Caco-2 (cell line): ENCODE data around the gene RRP12. TPM values are rescaled to one million over a fixed set of nuclear protein-coding genes. Genes with fewer than 3 reads are reported as not detected.

Experiments used
- BruUV-seq: library from RNA; stranded (reverse); fragments of 400-500 nt; replicated peaks from 2 replicates; lab custom pipeline; 2021; lab: Mats Ljungman, UMichigan
- CTCF ChIA-PET: fragments of 300-600 bp; sonication (Branson Sonifier 250); formaldehyde crosslinking; loops from one replicate; lab custom pipeline; 2022; ENCODE audit warnings: antibody characterized with exemption; lab: Charles Lee
- POLR2A ChIA-PET: fragments of 300-600 bp; sonication (Branson Sonifier 250); formaldehyde crosslinking; loops from one replicate; lab custom pipeline; 2022; ENCODE audit warnings: antibody characterized with exemption; lab: Charles Lee
- DNase-seq, 2 experiments: peaks; one replicate each; pipeline versions ENCODE4 v3.0.0 to v3.0.0-alpha.2; 2020 to 2022
- H3K27me3 ChIP-seq: replicated peaks from 2 replicates; pipeline ENCODE4 v1.6.0; 2011; ENCODE audit warnings: low read length; ENCODE audit not compliant: control insufficient read depth, insufficient read depth
- H3K36me3 ChIP-seq: 2 replicates; pipeline ENCODE4 v1.5.1; 2011; ENCODE audit warnings: low read length; ENCODE audit not compliant: control insufficient read depth, insufficient read depth
- H3K4me1 ChIP-seq: fragments of 250-450 bp; sonication (Bioruptor Pico); 2 replicates; pipeline ENCODE4 v1.5.1; 2020; ENCODE audit warnings: mild to moderate bottlenecking
- H3K4me3 ChIP-seq: 2 replicates; pipeline ENCODE4 v1.5.1; 2011; ENCODE audit warnings: low read depth, mild to moderate bottlenecking, control low read depth, low read length
- H3K9me3 ChIP-seq: fragments of 250-450 bp; sonication (Bioruptor Pico); 2 replicates; pipeline ENCODE4 v1.5.1; 2020; ENCODE audit warnings: mild to moderate bottlenecking, moderate library complexity
- H3K27ac Mint-ChIP-seq: one replicate; pipeline ENCODE4 v1.8.0; 2022; ENCODE audit warnings: mixed read lengths; ENCODE audit not compliant: unreplicated experiment
- H3K27me3 Mint-ChIP-seq: one replicate; pipeline ENCODE4 v1.8.0; 2022; ENCODE audit warnings: mixed read lengths; ENCODE audit not compliant: insufficient read depth, unreplicated experiment
- H3K36me3 Mint-ChIP-seq: one replicate; pipeline ENCODE4 v1.8.0; 2022; ENCODE audit warnings: mild to moderate bottlenecking, mixed read lengths; ENCODE audit not compliant: insufficient read depth, unreplicated experiment
- H3K4me1 Mint-ChIP-seq: one replicate; pipeline ENCODE4 v1.8.0; 2022; ENCODE audit warnings: low read depth, mixed read lengths; ENCODE audit not compliant: unreplicated experiment
- H3K4me3 Mint-ChIP-seq: one replicate; pipeline ENCODE4 v1.8.0; 2022; ENCODE audit warnings: mild to moderate bottlenecking, moderate library complexity, mixed read lengths; ENCODE audit not compliant: unreplicated experiment
- H3K9me3 Mint-ChIP-seq: one replicate; pipeline ENCODE4 v1.8.0; 2022; ENCODE audit warnings: mixed read lengths; ENCODE audit not compliant: unreplicated experiment
- intact Hi-C: fragments of 100-400 bp; cut with micrococcal nuclease; formaldehyde crosslinking; loops from one replicate; pipeline ENCODE4 v1.10.0; 2022; ENCODE audit not compliant: unreplicated experiment
- total RNA-seq: library from RNA; stranded (reverse); gene quantifications from 2 replicates; pipeline ENCODE4 v1.2.3, GENCODE V29; 2022
- TF ChIP-seq, protein P1 (sequence below), 2 experiments: fragments of 200-600 bp in 1 of 2; IDR thresholded peaks; 1 replicate in 1 of 2; 2 replicates in 1 of 2; pipeline versions ENCODE4 v1.5.1 to v1.8.0; 2011 to 2022; ENCODE audit warnings: antibody characterized with exemption in 1 of 2, control low read depth in 1 of 2, inconsistent platforms in 1 of 2, low read depth in 1 of 2, low read length in 1 of 2, mild to moderate bottlenecking in 1 of 2, moderate library complexity in 1 of 2; ENCODE audit not compliant: insufficient read depth in 1 of 2, severe bottlenecking in 1 of 2, unreplicated experiment in 1 of 2

The RRP12 gene
- total RNA-seq, 1 experiment from 2014 or later: 69.3 TPM

DNA sequence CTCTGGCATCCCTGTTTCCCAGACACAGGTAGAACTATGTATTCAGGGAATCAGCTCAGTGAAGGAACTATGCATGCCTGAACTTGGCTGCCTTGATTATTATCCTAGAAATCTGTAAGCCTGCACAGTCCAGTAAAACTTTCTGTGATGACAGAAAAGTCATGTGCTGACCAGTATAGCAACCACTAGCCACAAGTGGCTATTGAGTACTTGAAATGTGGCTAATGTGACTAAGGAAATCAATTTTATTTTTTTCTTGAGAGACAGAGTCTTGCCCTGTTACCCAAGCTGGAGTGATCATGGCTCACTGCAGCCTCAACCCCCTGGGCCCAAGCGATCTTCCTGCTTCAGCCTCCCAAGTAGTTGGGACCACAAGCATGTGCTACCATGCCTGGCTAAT is 41.1 kb upstream of the RRP12 start:
- no TSS peak for BruUV-seq
- Mint-ChIP-seq H3K27ac (no peak overlapping the region), H3K36me3 (peaks cover 71% of the 10 kb centered on the region), H3K4me1 (no peaks in the 10 kb centered on the region), H3K9me3 (no peaks in the 10 kb centered on the region), H3K4me3 (no peak overlapping the region), H3K27me3 (no peaks in the 10 kb centered on the region)
- no peaks in the 10 kb centered on the region for H3K9me3 ChIP-seq
- CTCF ChIA-PET: no interaction called here
- no peaks in the 10 kb centered on the region; the same call in 1 of the 2 replicates for H3K4me1 ChIP-seq
- no peak for DNase-seq
- no peak overlapping the region for H3K4me3 ChIP-seq
- H3K27me3 ChIP-seq: no peaks in the 10 kb centered on the region
- POLR2A ChIA-PET: no interaction called here
- intact Hi-C loops: no loop called here
- H3K36me3 ChIP-seq: peaks cover under 1% of the 10 kb centered on the region
- TF ChIP-seq, protein P1, sequence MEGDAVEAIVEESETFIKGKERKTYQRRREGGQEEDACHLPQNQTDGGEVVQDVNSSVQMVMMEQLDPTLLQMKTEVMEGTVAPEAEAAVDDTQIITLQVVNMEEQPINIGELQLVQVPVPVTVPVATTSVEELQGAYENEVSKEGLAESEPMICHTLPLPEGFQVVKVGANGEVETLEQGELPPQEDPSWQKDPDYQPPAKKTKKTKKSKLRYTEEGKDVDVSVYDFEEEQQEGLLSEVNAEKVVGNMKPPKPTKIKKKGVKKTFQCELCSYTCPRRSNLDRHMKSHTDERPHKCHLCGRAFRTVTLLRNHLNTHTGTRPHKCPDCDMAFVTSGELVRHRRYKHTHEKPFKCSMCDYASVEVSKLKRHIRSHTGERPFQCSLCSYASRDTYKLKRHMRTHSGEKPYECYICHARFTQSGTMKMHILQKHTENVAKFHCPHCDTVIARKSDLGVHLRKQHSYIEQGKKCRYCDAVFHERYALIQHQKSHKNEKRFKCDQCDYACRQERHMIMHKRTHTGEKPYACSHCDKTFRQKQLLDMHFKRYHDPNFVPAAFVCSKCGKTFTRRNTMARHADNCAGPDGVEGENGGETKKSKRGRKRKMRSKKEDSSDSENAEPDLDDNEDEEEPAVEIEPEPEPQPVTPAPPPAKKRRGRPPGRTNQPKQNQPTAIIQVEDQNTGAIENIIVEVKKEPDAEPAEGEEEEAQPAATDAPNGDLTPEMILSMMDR (IDR thresholded peaks at IDR 0.05; ENCODE audit: insufficient read depth in 1 of 2, low read depth in 1 of 2, low read length in 1 of 2, severe bottlenecking in 1 of 2, unreplicated experiment in 1 of 2): no peak

DNA sequence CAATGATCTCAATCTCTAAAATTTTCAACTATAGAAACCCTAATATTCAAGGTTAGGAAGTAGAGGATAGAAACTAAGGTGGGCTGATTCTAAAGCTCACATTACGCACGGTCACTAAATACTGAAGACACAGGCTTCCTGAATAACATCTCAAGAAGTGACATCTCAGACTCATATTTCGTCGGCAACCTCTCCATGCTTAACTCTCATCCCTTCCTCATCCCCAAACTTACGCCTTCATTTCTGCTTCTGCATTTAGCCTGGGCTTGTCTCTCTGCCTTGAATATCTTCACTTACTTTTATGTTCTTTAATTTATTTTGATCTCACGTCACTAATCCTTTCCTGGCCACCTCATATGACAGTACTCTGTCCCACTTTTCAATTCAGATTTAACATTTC is 34.1 kb upstream of the RRP12 start:
- no peak overlapping the region for H3K27ac Mint-ChIP-seq

DNA sequence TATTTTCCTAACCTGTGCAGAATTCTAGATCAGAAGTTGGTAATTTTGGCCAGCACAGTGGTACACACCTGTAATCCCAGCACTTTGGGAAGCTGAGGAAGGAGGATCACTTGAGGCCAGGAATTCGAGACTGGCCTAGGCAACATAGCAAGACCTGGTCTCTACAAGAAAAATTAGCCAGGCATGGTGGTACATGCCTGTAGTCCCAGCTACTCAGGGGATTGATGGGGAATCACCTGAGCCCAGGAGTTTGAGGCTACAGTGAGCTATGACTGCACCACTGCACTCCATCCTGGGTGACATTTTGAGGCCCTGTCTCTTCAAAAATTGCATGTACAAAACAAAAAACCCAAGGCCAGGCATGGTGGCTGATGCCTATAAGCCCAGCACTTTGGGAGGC is 33.4 kb upstream of the RRP12 start:
- H3K27ac Mint-ChIP-seq: no peak overlapping the region
- no peaks in the 10 kb centered on the region for H3K4me1 ChIP-seq
- no peaks in the 10 kb centered on the region for H3K9me3 ChIP-seq
- no peak overlapping the region for H3K4me3 ChIP-seq
- TF ChIP-seq, protein P1 (IDR thresholded peaks at IDR 0.05; ENCODE audit: insufficient read depth in 1 of 2, low read depth in 1 of 2, low read length in 1 of 2, severe bottlenecking in 1 of 2, unreplicated experiment in 1 of 2): no peak
- DNase-seq: no peak
- H3K36me3 Mint-ChIP-seq: peaks cover 91% of the 10 kb centered on the region
- no peaks in the 10 kb centered on the region for H3K4me1 Mint-ChIP-seq
- ChIA-PET POLR2A (interaction anchor here (0.9 kb wide), 1 partner anchor 17 kb away, joined by 3 read pairs; no protein-coding TSS in a partner anchor), CTCF (interaction anchor here (0.9 kb wide), 1 partner anchor 25 kb away, joined by 3 read pairs; no protein-coding TSS in a partner anchor)
- no TSS peak for BruUV-seq
- H3K4me3 Mint-ChIP-seq: no peak overlapping the region
- no peaks in the 10 kb centered on the region for H3K27me3 Mint-ChIP-seq
- intact Hi-C loops: no loop called here
- no peaks in the 10 kb centered on the region for H3K9me3 Mint-ChIP-seq
- H3K27me3 ChIP-seq: no peaks in the 10 kb centered on the region
- H3K36me3 ChIP-seq: peaks cover 3% of the 10 kb centered on the region

More for the DNA sequence above, 34.1 kb upstream of the RRP12 start:
- no peaks in the 10 kb centered on the region for H3K27me3 ChIP-seq
- ChIA-PET POLR2A (interaction anchor here (0.9 kb wide), 1 partner anchor 17 kb away, joined by 3 read pairs; no protein-coding TSS in a partner anchor), CTCF (no interaction called here)
- no peak for DNase-seq
- H3K4me1 ChIP-seq: no peaks in the 10 kb centered on the region
- no peak overlapping the region for H3K4me3 Mint-ChIP-seq
- H3K4me1 Mint-ChIP-seq: no peaks in the 10 kb centered on the region
- H3K4me3 ChIP-seq: no peak overlapping the region
- intact Hi-C loops: no loop called here
- no peaks in the 10 kb centered on the region for H3K9me3 Mint-ChIP-seq
- no peaks in the 10 kb centered on the region for H3K27me3 Mint-ChIP-seq
- peaks cover 91% of the 10 kb centered on the region for H3K36me3 Mint-ChIP-seq
- TF ChIP-seq, protein P1 (IDR thresholded peaks at IDR 0.05; ENCODE audit: insufficient read depth in 1 of 2, low read depth in 1 of 2, low read length in 1 of 2, severe bottlenecking in 1 of 2, unreplicated experiment in 1 of 2): no peak
- H3K9me3 ChIP-seq: no peaks in the 10 kb centered on the region
- H3K36me3 ChIP-seq: peaks cover 2% of the 10 kb centered on the region
- BruUV-seq: no TSS peak
